Stimulated activated CD4-positive, alpha-beta T cell treated with anti-CD3 and anti-CD28 coated beads, Interleukin-15, amount 100 ng/mL, for 1 hour (primary cell): ENCODE results near the gene ARHGAP45.
A peak's percentile ranks its signal among the peaks of the same experiment; 100 is the strongest.

Experiments used
- DNase-seq, 2 donors: peaks; one replicate each; pipeline ENCODE4 v3.0.0-alpha.2; 2020; ENCODE audit warnings: low read depth in 1 of 2, low spot score in 1 of 2

ARHGAP45 gene

DNA sequence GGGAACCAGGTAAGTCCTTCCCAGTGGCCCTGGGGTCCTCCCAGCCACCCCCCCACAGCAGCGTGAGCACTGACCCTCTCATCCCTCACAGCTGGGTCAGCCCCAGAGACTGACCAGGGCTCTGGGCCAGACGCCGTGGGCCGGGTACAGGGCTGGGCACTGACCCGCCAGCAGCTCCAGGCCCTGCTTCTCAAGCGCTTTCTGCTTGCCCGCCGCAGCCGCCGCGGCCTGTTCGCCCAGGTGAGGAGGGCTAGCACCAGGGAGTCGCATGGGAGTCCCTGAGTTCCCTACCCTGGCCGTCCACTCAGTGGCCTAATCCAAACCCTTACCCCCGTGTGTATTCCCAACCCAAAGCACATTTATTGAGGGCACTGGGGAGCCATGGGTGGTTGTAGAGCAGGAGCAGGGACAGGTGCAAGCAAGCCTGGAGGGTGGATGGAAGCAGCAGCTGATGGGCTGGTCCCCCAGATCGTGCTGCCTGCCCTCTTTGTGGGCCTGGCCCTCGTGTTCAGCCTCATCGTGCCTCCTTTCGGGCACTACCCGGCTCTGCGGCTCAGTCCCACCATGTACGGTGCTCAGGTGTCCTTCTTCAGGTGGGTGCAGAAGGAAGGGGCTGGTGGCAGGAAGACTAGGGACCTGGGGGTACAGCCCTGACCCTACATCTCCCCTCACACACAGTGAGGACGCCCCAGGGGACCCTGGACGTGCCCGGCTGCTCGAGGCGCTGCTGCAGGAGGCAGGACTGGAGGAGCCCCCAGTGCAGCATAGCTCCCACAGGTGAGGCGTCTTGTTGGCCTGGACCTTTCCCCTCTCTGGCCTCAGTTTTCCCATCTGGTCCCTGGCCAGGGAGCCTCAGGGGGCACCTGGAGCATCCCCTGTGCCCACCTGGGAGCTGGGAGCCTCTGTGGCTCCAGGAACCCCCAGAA lies 12.6 kb upstream of the ARHGAP45 start:
- no peak for DNase-seq

DNA sequence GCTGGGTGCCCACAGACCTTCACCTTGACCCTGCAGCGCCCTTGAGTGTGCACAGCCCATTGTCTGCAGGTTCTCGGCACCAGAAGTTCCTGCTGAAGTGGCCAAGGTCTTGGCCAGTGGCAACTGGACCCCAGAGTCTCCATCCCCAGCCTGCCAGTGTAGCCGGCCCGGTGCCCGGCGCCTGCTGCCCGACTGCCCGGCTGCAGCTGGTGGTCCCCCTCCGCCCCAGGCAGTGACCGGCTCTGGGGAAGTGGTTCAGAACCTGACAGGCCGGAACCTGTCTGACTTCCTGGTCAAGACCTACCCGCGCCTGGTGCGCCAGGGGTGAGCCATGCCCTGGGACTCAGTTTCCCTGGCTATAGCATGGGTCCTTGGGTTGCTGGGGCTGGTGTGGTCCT lies 11.9 kb upstream of the ARHGAP45 start:
- DNase-seq = no peak

DNA sequence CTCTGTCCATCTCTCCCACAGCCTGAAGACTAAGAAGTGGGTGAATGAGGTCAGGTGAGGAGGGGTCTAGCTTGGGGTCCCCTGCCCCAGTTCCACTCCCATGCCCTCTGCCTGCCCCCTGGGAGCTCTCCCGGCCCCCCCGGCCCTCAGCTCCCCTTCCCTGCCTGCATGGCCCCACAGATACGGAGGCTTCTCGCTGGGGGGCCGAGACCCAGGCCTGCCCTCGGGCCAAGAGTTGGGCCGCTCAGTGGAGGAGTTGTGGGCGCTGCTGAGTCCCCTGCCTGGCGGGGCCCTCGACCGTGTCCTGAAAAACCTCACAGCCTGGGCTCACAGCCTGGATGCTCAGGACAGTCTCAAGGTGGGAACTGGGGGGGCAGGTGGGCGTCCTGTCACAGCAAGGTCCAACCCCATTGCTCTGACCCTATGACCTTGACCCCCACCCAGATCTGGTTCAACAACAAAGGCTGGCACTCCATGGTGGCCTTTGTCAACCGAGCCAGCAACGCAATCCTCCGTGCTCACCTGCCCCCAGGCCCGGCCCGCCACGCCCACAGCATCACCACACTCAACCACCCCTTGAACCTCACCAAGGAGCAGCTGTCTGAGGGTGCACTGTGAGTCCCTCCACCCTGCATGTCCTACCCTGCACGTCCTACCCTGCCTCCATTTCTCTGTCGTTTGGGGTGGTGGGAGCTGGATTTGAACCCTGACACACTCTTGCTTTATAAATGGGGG lies 10.9 kb upstream of the ARHGAP45 start:
- no peak for DNase-seq

DNA sequence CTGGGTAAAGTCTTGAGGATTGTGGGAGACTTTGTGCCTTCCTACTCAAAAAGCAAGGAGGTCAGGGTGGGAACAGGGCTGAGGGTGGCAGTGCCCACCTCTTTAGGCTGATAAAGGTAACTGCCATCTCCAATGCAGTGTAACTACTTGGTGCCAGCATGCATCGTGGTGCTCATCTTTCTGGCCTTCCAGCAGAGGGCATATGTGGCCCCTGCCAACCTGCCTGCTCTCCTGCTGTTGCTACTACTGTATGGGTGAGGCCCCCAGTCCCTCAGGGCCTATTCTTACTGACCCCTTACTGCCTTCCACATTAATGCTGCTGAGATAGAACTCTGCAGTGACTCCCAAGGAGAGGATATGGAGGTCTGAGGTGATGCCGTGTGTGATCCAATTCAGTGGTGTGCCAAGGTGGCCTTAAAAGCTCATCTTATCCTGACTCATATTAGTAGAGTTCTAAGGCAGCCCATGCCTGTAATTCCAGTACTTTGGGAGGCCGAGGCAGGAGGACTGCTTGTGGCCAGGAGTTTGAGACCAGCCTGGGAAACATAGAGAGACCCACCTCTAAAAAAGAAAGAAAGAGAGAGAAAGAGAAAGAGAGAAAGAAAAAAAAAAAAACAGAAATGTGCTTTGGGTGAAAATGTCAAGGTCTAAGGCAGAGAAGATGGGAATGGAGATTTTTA lies 9.7 kb upstream of the ARHGAP45 start:
- no peak for DNase-seq

DNA sequence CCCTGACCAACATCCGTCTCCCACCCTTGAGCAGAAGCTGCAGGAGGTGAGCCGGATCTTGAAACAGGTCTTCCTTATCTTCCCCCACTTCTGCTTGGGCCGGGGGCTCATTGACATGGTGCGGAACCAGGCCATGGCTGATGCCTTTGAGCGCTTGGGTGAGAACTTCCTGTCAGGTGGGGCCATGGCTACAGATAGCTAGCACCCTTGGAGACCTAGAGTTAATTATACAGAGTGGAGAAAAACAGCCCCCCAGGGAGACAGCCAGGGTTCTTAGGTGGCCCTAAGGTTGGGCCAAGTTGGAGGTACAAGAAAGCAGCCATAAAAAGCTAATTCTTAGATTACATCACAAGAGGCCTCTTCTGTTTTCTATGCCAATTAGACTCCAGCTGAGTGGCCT lies 8.9 kb upstream of the ARHGAP45 start:
- DNase-seq = no peak

DNA sequence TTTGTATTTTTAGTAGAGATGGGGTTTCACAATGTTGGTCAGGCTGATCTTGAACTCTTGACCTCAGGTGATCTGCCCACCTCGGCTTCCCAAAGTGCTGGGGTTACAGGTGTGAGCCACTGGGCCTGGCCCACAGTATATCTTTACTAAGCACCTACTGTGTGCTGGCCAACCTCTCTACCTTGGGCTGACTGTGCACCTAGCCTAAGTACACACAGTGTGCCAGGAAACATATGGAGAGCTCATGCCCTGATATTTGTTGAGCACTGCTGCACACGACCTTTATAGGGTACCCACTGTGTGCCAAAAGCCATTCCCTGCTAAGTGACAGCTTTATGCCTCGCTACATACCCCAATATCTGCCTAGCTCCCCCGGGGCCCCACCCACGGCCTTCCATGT lies 6.3 kb upstream of the ARHGAP45 start:
- DNase-seq = no peak

DNA sequence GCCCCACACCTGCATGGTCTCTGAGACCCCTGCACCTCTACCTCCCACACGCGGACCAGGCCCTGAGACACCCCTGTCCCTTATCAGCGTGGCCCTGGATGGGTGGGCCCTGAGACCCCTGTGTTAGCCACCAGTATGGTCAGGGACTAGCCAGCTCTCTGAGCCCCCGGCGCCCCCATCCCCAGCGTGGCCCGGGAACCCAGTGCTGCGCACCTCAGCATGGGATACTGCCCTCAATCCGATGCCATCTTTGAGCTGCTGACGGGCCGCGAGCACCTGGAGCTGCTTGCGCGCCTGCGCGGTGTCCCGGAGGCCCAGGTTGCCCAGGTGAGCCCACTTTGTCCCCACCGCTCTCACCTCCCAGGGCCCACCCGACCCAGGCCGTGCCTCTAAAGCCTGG lies 5.0 kb upstream of the ARHGAP45 start:
- no peak for DNase-seq

DNA sequence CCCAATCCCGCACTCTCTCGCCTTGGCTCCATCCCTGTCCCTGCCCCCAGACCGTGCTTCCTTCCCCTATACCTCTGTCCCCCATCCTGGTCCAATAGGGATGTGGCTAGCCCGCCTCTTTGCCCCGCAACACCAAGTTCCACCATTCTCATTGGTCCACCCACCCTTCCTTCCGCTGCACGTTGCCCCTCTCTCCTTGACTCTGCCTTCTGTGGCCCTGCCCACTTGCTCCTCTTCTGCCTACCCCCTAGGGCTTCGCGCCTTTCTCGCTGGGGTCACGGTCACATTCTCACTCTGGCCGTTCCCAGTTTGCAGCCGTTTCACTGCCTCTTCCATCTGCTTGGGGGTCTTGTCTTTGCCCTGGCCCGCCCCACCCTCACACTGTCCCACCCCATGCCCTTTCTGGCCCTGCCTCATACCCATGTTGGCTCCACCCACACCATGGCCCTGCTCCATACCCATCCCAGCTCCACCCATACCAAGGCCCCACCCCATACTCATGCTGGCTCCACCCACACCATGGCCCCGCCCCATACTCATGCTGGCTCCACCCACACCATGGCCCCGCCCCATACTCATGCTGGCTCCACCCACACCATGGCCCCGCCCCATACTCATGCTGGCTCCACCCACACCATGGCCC lies 4.5 kb upstream of the ARHGAP45 start:
- DNase-seq = no peak

DNA sequence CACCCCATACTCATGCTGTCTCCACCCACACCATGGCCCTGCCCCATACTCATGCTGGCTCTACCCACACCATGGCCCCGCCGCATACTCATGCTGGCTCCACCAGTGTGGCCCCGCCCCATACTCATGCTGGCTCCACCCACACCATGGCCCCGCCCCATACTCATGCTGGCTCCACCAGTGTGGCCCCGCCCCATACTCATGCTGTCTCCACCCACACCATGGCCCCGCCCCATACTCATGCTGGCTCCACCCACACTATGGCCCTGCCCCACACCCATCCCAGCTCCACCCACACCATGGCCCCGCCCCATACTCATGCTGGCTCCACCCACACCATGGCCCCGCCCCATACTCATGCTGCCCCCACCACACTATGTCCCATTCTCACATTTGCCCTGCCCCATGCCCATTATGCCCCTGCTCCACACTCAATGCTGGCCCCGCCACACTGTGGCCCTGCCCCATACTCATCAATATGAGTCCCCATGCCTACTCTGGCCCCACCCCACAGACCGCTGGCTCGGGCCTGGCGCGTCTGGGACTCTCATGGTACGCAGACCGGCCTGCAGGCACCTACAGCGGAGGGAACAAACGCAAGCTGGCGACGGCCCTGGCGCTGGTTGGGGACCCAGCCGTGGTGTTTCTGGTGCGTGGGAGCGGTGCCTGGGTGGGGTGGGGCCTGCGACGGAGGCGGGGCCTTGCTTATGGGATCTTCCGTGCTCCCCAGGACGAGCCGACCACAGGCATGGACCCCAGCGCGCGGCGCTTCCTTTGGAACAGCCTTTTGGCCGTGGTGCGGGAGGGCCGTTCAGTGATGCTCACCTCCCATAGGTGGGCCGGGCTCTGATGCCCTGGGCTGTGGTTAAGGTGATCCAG lies 3.7 kb upstream of the ARHGAP45 start:
- peak in 1 of 2 donors; percentile 43 for DNase-seq

DNA sequence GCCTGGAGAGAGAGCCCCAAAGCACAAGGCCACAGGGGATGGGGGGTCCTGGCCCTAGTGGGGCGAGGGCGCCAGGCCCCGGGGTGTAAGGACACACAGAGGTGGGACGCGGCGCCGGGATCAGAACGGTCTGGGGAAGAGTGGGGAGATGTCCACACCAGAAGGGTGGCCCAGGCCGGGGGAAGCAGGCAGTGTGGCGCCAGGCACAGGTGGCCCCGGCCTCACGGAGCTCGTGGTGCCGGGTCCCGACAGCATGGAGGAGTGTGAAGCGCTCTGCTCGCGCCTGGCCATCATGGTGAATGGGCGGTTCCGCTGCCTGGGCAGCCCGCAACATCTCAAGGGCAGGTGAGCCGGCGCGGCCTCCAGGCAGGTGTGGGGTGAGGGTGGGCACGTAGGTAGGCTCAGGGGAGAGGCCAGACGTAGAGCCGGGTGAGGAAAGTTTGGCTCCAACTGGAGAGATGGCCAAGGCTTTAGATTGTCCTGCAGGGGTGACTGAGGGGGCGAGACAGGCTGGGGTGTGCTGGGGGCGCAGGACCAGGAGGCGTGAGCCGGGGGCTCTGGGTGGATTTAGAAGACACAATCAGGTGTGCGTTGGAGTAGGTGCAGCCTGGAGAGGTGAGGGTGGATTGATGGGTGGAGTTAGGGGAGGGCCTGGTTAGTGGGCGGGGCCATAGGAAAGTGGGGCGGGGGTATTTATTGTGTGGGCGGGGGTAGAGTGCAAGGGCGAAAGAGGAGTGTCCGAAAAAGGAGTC lies 2.9 kb upstream of the ARHGAP45 start:
- DNase-seq = no peak

DNA sequence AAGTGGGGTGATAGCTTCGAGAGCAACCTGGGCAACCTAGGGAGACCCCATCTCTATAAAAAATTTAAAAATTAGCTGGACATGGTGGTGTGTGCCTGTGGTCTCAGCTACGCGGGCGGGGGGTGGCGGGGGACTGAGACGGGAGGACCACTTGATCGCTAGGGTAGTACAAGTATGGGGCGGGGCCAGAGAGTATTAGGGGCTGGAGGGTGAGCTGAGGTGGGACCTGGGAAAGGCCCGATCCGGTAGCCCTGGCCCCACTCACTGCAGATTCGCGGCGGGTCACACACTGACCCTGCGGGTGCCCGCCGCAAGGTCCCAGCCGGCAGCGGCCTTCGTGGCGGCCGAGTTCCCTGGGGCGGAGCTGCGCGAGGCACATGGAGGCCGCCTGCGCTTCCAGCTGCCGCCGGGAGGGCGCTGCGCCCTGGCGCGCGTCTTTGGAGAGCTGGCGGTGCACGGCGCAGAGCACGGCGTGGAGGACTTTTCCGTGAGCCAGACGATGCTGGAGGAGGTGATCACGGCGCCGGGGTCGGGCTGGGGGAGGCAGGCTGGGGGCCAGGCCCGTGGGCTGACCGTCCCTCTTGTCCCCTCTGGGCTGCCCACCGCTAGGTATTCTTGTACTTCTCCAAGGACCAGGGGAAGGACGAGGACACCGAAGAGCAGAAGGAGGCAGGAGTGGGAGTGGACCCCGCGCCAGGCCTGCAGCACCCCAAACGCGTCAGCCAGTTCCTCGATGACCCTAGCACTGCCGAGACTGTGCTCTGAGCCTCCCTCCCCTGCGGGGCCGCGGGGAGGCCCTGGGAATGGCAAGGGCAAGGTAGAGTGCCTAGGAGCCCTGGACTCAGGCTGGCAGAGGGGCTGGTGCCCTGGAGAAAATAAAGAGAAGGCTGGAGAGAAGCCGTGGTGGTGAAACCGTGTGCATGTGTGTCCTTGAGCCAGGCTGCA lies 2.0 kb upstream of the ARHGAP45 start:
- peak; percentile 55 to 72 for DNase-seq

DNA sequence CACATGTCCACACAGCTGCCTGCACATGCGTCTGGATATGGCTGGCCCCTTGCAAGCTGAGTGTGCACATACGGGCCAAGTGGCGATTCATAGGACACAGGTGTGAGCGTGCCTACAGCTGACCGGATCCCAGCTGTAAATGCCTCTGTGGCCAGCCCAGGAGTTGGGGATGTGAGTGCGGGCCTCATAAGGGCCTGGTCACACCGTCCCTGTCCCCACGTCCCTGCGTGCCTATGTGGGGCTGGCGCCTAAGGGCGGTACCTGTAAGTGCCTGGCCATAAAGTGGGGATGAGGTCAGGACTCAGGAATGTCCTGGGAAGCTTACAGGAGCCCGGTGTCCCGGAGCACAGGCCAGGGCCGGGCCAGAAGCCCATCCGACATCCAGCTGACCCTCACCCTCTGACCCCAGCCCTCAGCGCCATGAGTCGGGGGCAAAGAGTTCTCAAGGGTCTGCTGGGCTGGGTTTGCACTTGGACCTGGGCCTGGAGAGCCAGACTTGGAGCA lies 1.3 kb upstream of the ARHGAP45 start:
- no peak for DNase-seq

DNA sequence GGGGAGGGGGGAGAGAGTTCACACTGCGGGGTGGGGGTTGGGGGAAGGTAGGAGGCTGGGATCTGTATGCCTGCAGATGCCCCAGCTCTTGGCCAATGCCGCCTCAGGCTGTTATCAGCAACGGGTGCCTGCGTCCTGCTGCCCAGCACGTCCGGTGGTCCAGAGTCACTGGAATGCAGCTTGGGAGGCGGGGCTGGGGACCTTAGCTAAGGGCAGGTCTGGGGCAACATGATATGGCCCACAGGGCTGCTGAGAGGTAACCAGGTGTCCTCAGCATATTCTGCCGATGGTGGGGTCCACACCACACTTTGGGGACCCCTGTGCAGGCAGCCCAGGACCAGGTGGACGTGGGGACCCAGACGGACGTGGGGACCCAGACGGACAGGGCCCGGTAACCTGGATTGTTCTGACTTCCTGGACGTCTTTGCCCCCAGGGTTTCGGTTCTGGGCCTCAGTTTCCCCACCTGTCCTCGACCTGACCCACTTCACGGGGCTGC lies 668 bp upstream of the ARHGAP45 start:
- DNase-seq = no peak

DNA sequence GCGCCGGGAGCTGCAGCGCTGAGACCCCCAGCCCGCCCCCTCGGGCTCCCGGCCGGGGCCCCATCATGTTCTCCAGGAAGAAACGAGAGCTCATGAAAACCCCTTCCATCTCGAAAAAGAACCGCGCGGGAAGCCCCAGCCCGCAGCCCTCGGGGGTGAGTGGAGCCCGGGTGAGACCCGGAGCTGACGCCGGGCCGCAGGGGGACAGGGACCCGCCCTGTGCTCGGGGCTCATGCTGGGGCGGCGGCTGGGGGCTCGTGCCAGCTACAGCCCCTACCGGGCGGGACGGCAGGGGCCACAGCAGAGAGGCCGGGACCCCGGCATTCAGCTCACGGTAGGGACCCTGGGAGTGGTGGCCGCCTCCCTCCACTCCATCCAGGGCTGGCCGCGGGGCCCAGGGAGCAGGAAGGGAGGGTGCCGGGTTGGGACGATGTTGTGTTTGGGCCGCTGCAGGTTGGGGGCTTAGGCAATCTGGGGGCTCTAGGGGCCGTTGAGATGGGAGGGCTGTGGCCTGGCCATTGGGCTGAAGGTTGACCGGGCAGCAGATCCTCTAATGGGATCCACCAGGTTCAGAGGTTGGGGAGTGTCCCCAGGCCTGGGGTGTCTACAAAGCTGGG lies 482 bp downstream of the ARHGAP45 start:
- DNase-seq = peak in 1 of 2 donors; percentile 52

DNA sequence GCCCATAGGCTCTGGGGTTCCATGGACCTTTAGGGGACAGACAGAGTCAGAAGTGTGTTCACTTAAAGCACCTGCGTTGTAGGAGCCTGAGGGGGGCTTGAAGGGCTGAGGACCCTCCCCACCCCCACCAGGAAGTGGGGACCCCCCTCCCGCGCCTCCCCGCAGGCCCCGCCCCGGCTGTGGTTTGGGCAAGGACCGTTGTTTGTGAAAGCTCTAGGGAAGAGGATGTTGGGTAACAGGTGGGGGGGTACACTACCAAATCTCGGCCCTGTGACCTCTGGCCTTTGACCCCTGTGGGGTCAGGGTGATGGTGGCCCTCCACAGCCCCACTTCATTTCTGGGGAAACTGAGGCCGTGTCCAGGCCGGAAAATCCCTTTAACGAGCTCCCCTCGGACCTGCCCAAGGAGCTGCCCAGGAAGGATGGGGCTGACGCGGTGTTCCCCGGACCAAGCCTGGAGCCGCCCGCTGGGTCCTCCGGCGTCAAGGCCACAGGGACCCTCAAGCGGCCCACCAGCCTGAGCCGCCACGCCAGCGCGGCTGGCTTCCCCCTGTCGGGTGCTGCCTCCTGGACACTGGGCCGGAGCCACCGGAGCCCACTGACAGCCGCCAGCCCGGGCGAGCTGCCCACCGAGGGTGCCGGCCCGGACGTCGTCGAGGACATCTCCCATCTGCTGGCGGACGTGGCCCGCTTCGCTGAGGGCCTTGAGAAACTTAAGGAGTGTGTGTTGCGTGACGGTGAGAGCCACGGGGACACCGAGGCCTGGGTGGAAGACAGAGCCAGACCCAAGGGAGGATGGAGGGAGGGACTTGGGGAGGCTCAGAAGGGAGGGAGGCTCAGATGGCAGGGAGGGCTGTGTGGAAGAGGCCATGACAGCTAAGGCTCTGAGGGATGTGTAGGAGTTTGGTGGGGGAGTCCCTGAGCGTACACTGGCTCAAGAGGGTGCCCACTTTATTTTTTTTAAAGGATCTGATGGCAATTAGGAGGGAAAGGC lies 1.3 kb downstream of the ARHGAP45 start:
- peak in 1 of 2 donors; percentile 57 for DNase-seq

DNA sequence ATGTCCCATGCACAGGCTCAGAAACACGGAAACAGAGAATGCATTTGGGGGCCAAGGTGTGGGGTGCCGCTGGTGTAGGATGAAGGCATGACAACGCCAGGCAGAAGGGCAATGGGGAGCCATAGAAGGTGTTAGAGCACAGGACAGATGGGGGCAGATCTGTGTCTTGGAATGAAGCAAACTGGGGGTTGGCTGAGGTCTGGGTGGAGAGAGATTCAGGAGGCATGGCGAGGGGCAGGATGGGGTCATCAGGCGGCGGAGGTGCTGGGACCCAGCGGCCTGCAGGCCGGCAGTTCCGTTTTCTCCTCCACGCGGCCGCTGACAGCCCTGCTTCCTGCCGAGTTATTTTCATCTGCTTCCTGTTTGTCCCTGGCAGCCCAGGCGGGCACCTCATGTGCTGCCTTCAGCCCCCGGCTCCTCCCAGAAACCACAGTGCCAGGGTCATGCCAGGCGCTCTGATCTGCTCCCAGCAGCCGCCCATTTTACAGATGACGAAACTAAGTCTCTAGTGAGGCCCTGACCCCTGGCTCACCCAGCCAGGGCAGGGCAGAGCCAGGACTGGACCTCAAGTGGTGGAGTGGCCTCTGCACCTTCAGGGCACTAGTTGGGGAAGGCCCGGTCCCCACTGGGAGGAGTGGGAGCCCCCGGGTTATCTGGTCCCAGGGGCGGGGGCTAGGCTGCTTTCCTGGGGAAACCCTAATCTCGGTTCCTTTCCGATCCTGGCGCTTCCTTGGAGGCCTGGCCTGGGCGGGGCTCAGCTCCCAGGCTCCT lies 2.2 kb downstream of the ARHGAP45 start:
- DNase-seq = peak in 1 of 2 donors; percentile 55
